Parathyroid adenoma (tissue), 2 donors: Measurements from ENCODE around the gene OPCML.

Source experiments
- H2AFZ ChIP-seq: fragments of 300-600 bp; sonication (generic); one replicate; pipeline ENCODE4 v1.7.0; 2017; ENCODE audit warnings: antibody characterized with exemption, mild to moderate bottlenecking
- H3K27ac ChIP-seq: fragments of 300-600 bp; sonication (generic); one replicate; pipeline ENCODE4 v1.7.0; 2017
- H3K27me3 ChIP-seq: fragments of 300-600 bp; sonication (generic); one replicate; pipeline ENCODE4 v1.7.0; 2017; ENCODE audit warnings: low read length; ENCODE audit not compliant: control insufficient read depth, insufficient read depth
- H3K36me3 ChIP-seq: fragments of 300-600 bp; sonication (generic); one replicate; pipeline ENCODE4 v1.7.0; 2017; ENCODE audit warnings: low read length; ENCODE audit not compliant: control insufficient read depth, insufficient read depth
- H3K4me1 ChIP-seq: fragments of 300-600 bp; sonication (generic); one replicate; pipeline ENCODE4 v1.7.0; 2017; ENCODE audit warnings: control low read depth
- H3K4me2 ChIP-seq: fragments of 300-600 bp; sonication (generic); one replicate; pipeline ENCODE4 v1.7.0; 2017; ENCODE audit warnings: low read length
- H3K4me3 ChIP-seq: fragments of 300-600 bp; sonication (generic); one replicate; pipeline ENCODE4 v1.7.0; 2017; ENCODE audit warnings: low read depth, low read length
- H3K79me2 ChIP-seq: fragments of 300-600 bp; sonication (generic); one replicate; pipeline ENCODE4 v1.7.0; 2017; ENCODE audit warnings: control low read depth
- H3K9ac ChIP-seq: fragments of 300-600 bp; sonication (generic); one replicate; pipeline ENCODE4 v1.7.0; 2017; ENCODE audit warnings: mild to moderate bottlenecking
- H3K9me3 ChIP-seq: fragments of 300-600 bp; sonication (generic); one replicate; pipeline ENCODE4 v1.7.0; 2017; ENCODE audit warnings: low read length; ENCODE audit not compliant: control insufficient read depth
- CTCF ChIP-seq: fragments of 300-600 bp; sonication (generic); IDR thresholded peaks from one replicate; pipeline ENCODE4 v1.7.0; 2017; ENCODE audit warnings: antibody characterized with exemption, mild to moderate bottlenecking
- donor health status: primary hyperparathyroidism.

OPCML gene

GRCh38 chr11:132892876-132893275, 639.4 kb downstream of the OPCML start:
- Histone ChIP-seq H3K4me3 (no peak overlapping the region), H3K36me3 (no peaks in the 10 kb centered on the region)
- TF ChIP-seq CTCF = no peak

GRCh38 chr11:132888226-132888625, 644.1 kb downstream of the OPCML start:
- Histone ChIP-seq H3K36me3 (no peaks in the 10 kb centered on the region), H3K9me3 (no peaks in the 10 kb centered on the region), H2AFZ (no peak overlapping the region), H3K27me3 (no peaks in the 10 kb centered on the region), H3K9ac (no peak overlapping the region), H3K4me2 (no peak overlapping the region), H3K79me2 (no peaks in the 10 kb centered on the region), H3K4me1 (no peaks in the 10 kb centered on the region), H3K4me3 (no peak overlapping the region), H3K27ac (no peak overlapping the region)
- no peak for TF ChIP-seq CTCF

More at GRCh38 chr11:132892876-132893275, 639.4 kb downstream of the OPCML start:
- Histone ChIP-seq H3K4me1 (no peaks in the 10 kb centered on the region), H3K4me2 (no peak overlapping the region), H3K79me2 (no peaks in the 10 kb centered on the region), H3K9ac (no peak overlapping the region), H3K27ac (no peak overlapping the region), H3K27me3 (no peaks in the 10 kb centered on the region), H3K9me3 (no peaks in the 10 kb centered on the region), H2AFZ (no peak overlapping the region)

GRCh38 chr11:132886335-132886734, 646.0 kb downstream of the OPCML start:
- Histone ChIP-seq H3K4me2 (no peak overlapping the region), H3K79me2 (no peaks in the 10 kb centered on the region), H3K36me3 (no peaks in the 10 kb centered on the region), H3K4me3 (no peak overlapping the region), H2AFZ (no peak overlapping the region), H3K9me3 (no peaks in the 10 kb centered on the region), H3K4me1 (no peaks in the 10 kb centered on the region), H3K27me3 (no peaks in the 10 kb centered on the region), H3K27ac (no peak overlapping the region), H3K9ac (no peak overlapping the region)
- TF ChIP-seq CTCF = no peak

GRCh38 chr11:132883241-132883640, 649.1 kb downstream of the OPCML start:
- no peak overlapping the region for H3K9ac ChIP-seq
- no peaks in the 10 kb centered on the region for H3K36me3 ChIP-seq
- H3K79me2 ChIP-seq = no peaks in the 10 kb centered on the region
- no peaks in the 10 kb centered on the region for H3K4me1 ChIP-seq
- TF ChIP-seq CTCF = no peak
- H3K4me2 ChIP-seq = no peak overlapping the region
- no peaks in the 10 kb centered on the region for H3K9me3 ChIP-seq
- no peak overlapping the region for H3K4me3 ChIP-seq
- H3K27ac ChIP-seq = no peak overlapping the region
- H2AFZ ChIP-seq = no peak overlapping the region
- no peaks in the 10 kb centered on the region for H3K27me3 ChIP-seq

GRCh38 chr11:132881622-132882021, 650.7 kb downstream of the OPCML start:
- Histone ChIP-seq H3K27me3 (no peaks in the 10 kb centered on the region), H3K4me2 (no peak overlapping the region), H2AFZ (no peak overlapping the region), H3K9me3 (no peaks in the 10 kb centered on the region), H3K9ac (no peak overlapping the region), H3K4me1 (no peaks in the 10 kb centered on the region), H3K36me3 (no peaks in the 10 kb centered on the region), H3K27ac (no peak overlapping the region), H3K79me2 (no peaks in the 10 kb centered on the region), H3K4me3 (no peak overlapping the region)
- TF ChIP-seq CTCF = no peak
